CD14-positive monocyte (primary cell): Measurements from ENCODE around the gene GARNL3. TPM values are rescaled to one million over a fixed set of nuclear protein-coding genes. Genes with fewer than 3 reads are reported as not detected.

Experiments used
- DNase-seq, 3 donors: peaks; one replicate each; pipeline ENCODE4 v3.0.0-alpha.2; 2011 to 2022
- H2AFZ ChIP-seq: 2 replicates; pipeline ENCODE4 v1.6.0; 2012; ENCODE audit warnings: mild to moderate bottlenecking, low read depth, low read length, inconsistent platforms; ENCODE audit not compliant: insufficient read depth, poor library complexity, severe bottlenecking
- H3K27ac ChIP-seq, 2 donors: 1 replicate in 1 of 2; 2 replicates in 1 of 2; pipeline ENCODE4 v1.5.1; 2012 to 2013; ENCODE audit warnings: low read length in 2 of 2, control low read depth in 1 of 2, inconsistent platforms in 1 of 2, low read depth in 1 of 2, mild to moderate bottlenecking in 1 of 2
- H3K27me3 ChIP-seq, 2 donors: one replicate each; pipeline versions ENCODE4 v1.6.0 to v1.6.1; 2011 to 2013; ENCODE audit warnings: low read length in 2 of 2; ENCODE audit not compliant: control insufficient read depth in 2 of 2, insufficient read depth in 2 of 2
- H3K36me3 ChIP-seq, 2 donors: replicated peaks in 1 of 2; 1 replicate in 1 of 2; 2 replicates in 1 of 2; pipeline versions ENCODE4 v1.5.1 to v1.6.1; 2012 to 2013; ENCODE audit warnings: low read length in 2 of 2, control low read depth in 1 of 2, inconsistent platforms in 1 of 2, mild to moderate bottlenecking in 1 of 2; ENCODE audit not compliant: insufficient read depth in 2 of 2, control insufficient read depth in 1 of 2
- H3K4me1 ChIP-seq, 2 donors: 1 replicate in 1 of 2; 2 replicates in 1 of 2; pipeline versions ENCODE4 v1.5.1 to v1.6.1; 2012 to 2013; ENCODE audit warnings: low read length in 2 of 2, control low read depth in 1 of 2, inconsistent platforms in 1 of 2, mild to moderate bottlenecking in 1 of 2, moderate library complexity in 1 of 2; ENCODE audit not compliant: insufficient read depth in 2 of 2, control insufficient read depth in 1 of 2
- H3K4me2 ChIP-seq: replicated peaks from 2 replicates; pipeline ENCODE3; 2012; ENCODE audit warnings: low read length, moderate library complexity, mild to moderate bottlenecking; ENCODE audit not compliant: poor library complexity, severe bottlenecking; ENCODE audit errors: extremely low read depth
- H3K4me3 ChIP-seq, 3 experiments: fragments of 200-600 bp in 1 of 3; sonication (generic) in 1 of 3; replicated peaks in 1 of 3; 1 replicate in 2 of 3; 2 replicates in 1 of 3; pipeline ENCODE4 v1.5.1; 2011 to 2013; ENCODE audit warnings: low read length in 3 of 3, mild to moderate bottlenecking in 3 of 3, control low read depth in 2 of 3, low read depth in 2 of 3, inconsistent platforms in 1 of 3, moderate library complexity in 1 of 3
- H3K79me2 ChIP-seq: 2 replicates; pipeline ENCODE4 v1.6.0; 2012; ENCODE audit warnings: mild to moderate bottlenecking, control low read depth, inconsistent platforms, low read length, moderate library complexity; ENCODE audit not compliant: insufficient read depth
- H3K9ac ChIP-seq: 2 replicates; pipeline ENCODE4 v1.6.0; 2017; ENCODE audit warnings: low read length, mild to moderate bottlenecking; ENCODE audit not compliant: insufficient read depth, poor library complexity, severe bottlenecking
- H3K9me3 ChIP-seq, 2 donors: replicated peaks in 1 of 2; 1 replicate in 1 of 2; 2 replicates in 1 of 2; pipeline versions ENCODE4 v1.5.1 to v1.6.1; 2012 to 2013; ENCODE audit warnings: low read length in 2 of 2, control low read depth in 1 of 2; ENCODE audit not compliant: control insufficient read depth in 1 of 2, insufficient read depth in 1 of 2
- H4K20me1 ChIP-seq: 2 replicates; pipeline ENCODE4 v1.6.0; 2012; ENCODE audit warnings: mild to moderate bottlenecking, low read length, control low read depth, moderate library complexity; ENCODE audit not compliant: insufficient read depth
- H3K27ac Mint-ChIP-seq, 7 donors: one replicate each; pipeline ENCODE4 v1.8.0; 2020; ENCODE audit warnings: mild to moderate bottlenecking in 7 of 7, mixed read lengths in 7 of 7, moderate library complexity in 6 of 7, inconsistent platforms in 2 of 7
- H3K27me3 Mint-ChIP-seq, 3 donors: one replicate each; pipeline ENCODE4 v1.8.0; 2021 to 2022; ENCODE audit warnings: low read depth in 3 of 3, mild to moderate bottlenecking in 3 of 3, mixed read lengths in 3 of 3, moderate library complexity in 3 of 3, inconsistent platforms in 1 of 3
- H3K36me3 Mint-ChIP-seq, 2 donors: one replicate each; pipeline ENCODE4 v1.8.0; 2020; ENCODE audit warnings: mixed read lengths in 2 of 2, inconsistent platforms in 1 of 2, mild to moderate bottlenecking in 1 of 2
- H3K4me1 Mint-ChIP-seq: one replicate; pipeline ENCODE4 v1.8.0; 2020; ENCODE audit warnings: mild to moderate bottlenecking, mixed read lengths
- H3K4me3 Mint-ChIP-seq, 2 donors: one replicate each; pipeline ENCODE4 v1.8.0; 2020; ENCODE audit warnings: mild to moderate bottlenecking in 2 of 2, mixed read lengths in 2 of 2, moderate library complexity in 1 of 2
- H3K9me3 Mint-ChIP-seq, 7 donors: one replicate each; pipeline ENCODE4 v1.8.0; 2020 to 2022; ENCODE audit warnings: mixed read lengths in 7 of 7, mild to moderate bottlenecking in 6 of 7, moderate library complexity in 6 of 7, inconsistent platforms in 2 of 7
- CTCF ChIP-seq: fragments of 200-600 bp; IDR thresholded peaks from one replicate; pipeline ENCODE4 v1.8.0; 2022; ENCODE audit warnings: antibody characterized with exemption, mild to moderate bottlenecking
- WGBS: methylation state at CpG from one replicate; pipeline ENCODE4 v1.1.5; 2013; ENCODE audit warnings: missing lambda C conversion rate; ENCODE audit not compliant: insufficient coverage; 5-methylcytosine and 5-hydroxymethylcytosine counted together
- intact Hi-C, 2 donors: fragments of 100-400 bp; cut with micrococcal nuclease; formaldehyde crosslinking; loops; one replicate each; pipeline versions ENCODE4 v1.15.0 to v1.15.1; 2023
- polyA plus RNA-seq, 3 donors: library from polyadenylated mRNA; depleted of rRNA in 1 of 3; unstranded in 2 of 3; stranded (reverse) in 1 of 3; fragments of 300-500 nt in 2 of 3; fragments of >200 nt in 1 of 3; fragmentation: Illumina TruSeq in 2 of 3; gene quantifications; 1 replicate in 2 of 3; 2 replicates in 1 of 3; pipeline ENCODE4 v1.2.3, GENCODE V29; 2012 to 2021

The GARNL3 gene
- polyA plus RNA-seq, 3 donors: 0.39 to 1.5 (median 0.94) TPM

DNA sequence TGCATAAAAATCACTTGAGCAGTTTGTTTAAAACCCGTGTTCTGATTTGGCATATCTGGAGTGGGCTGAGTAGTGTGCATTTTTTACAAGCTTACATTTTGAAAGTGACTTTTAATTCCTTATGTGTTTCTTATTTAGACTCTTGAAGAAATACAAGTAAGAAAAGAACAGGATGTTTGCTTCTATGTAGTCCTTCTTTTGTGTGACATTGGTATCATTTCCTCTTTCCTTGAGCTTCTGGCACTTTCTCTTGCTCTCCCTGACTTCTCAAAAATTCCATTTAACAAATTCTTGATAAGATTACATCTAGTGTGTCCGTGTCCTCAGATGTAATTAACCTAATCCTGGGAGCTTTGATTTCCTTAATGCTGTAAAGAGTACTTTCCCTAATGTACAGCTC lies 12.5 kb downstream of the GARNL3 start:
- Histone ChIP-seq H3K27me3 (no peaks in the 10 kb centered on the region), H4K20me1 (no peaks in the 10 kb centered on the region), H3K9me3 (no peaks in the 10 kb centered on the region), H3K36me3 (no peaks in the 10 kb centered on the region), H3K4me3 (no peak overlapping the region), H2AFZ (no peak overlapping the region), H3K79me2 (no peaks in the 10 kb centered on the region), H3K4me2 (no peak overlapping the region), H3K9ac (no peak overlapping the region), H3K27ac (peak overlapping the region in 1 of 2 donors; percentile 3), H3K4me1 (peaks cover 16 to 17% of the 10 kb centered on the region in 2 donors)
- intact Hi-C loops: no loop called here
- Mint-ChIP-seq H3K4me1 (peaks cover 23% of the 10 kb centered on the region), H3K27me3 (peaks cover 1 to 3% (median 2%) of the 10 kb centered on the region in 3 donors), H3K9me3 (no peaks in the 10 kb centered on the region), H3K36me3 (peaks cover 0 to 2% of the 10 kb centered on the region in 2 donors), H3K4me3 (no peak overlapping the region), H3K27ac (peak overlapping the region in 2 of 7 donors; percentile 23 to 64)
- TF ChIP-seq CTCF: no peak
- WGBS: 0% methylated on average over 1 of the region's 2 CpGs
- DNase-seq: peak; percentile 10 to 26 (median 26)

DNA sequence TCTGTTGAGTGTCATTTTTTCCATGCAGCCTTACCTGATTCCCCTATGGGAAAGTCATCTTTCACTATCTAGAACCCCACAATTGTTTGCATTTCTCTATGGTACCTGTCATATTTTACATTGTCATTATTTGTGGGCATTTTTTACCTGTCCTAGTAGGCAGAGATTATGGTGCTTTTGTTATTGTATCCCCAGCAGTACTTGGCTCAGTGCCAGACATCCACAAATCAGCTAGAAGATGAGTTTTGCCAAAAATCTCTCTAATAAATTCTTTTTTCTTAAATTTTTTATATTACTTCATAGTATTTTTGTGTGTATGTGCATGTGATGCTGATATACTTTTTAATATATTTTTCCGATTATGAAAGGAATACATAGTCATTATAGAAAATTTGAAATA lies 13.2 kb downstream of the GARNL3 start:
- Histone ChIP-seq H3K4me3 (no peak overlapping the region), H3K9me3 (no peaks in the 10 kb centered on the region), H3K4me2 (no peak overlapping the region), H3K27me3 (no peaks in the 10 kb centered on the region), H3K27ac (no peak overlapping the region), H3K79me2 (no peaks in the 10 kb centered on the region), H4K20me1 (no peaks in the 10 kb centered on the region), H3K36me3 (no peaks in the 10 kb centered on the region), H3K4me1 (peaks cover 16 to 17% of the 10 kb centered on the region in 2 donors), H3K9ac (no peak overlapping the region), H2AFZ (no peak overlapping the region)
- Mint-ChIP-seq H3K27me3 (peaks cover 1 to 2% (median 2%) of the 10 kb centered on the region in 3 donors), H3K9me3 (no peaks in the 10 kb centered on the region), H3K4me3 (no peak overlapping the region), H3K4me1 (peaks cover 23% of the 10 kb centered on the region), H3K27ac (peak overlapping the region in 2 of 7 donors; percentile 15 to 38), H3K36me3 (no peaks in the 10 kb centered on the region)
- TF ChIP-seq CTCF: no peak
- no peak for DNase-seq
- intact Hi-C loops: no loop called here
- no CpG with 5 or more reads among the region's 1 CpG for WGBS
